H9 (cell line): ENCODE measurements around the gene ARHGEF10L. TPM values are rescaled to one million over a fixed set of nuclear protein-coding genes. Genes with fewer than 3 reads are reported as not detected.
A peak's percentile ranks its signal among the peaks of the same experiment; 100 is the strongest.

Experiments
- DNase-seq: peaks from one replicate; pipeline ENCODE4 v3.0.0-alpha.2; 2017
- H2AFZ ChIP-seq: one replicate; pipeline ENCODE4 v1.6.1; 2013; ENCODE audit warnings: mild to moderate bottlenecking, low read length, control low read depth, moderate library complexity
- H2AK5ac ChIP-seq: 2 replicates; pipeline ENCODE4 v1.6.1; 2013; ENCODE audit warnings: low read length, control low read depth, mixed read lengths; ENCODE audit not compliant: insufficient read length
- H2BK120ac ChIP-seq: one replicate; pipeline ENCODE4 v1.6.1; 2013; ENCODE audit warnings: low read depth, mild to moderate bottlenecking, low read length, control low read depth, inconsistent platforms; ENCODE audit not compliant: poor library complexity, severe bottlenecking
- H2BK12ac ChIP-seq: 2 replicates; pipeline ENCODE4 v1.6.1; 2013; ENCODE audit warnings: low read length, control low read depth, mixed read lengths, low read depth; ENCODE audit not compliant: insufficient read length
- H2BK15ac ChIP-seq: 2 replicates; pipeline ENCODE4 v1.6.1; 2013; ENCODE audit warnings: low read depth, low read length, control low read depth
- H2BK20ac ChIP-seq: one replicate; pipeline ENCODE4 v1.6.1; 2013; ENCODE audit warnings: low read depth, mild to moderate bottlenecking, low read length, control low read depth, inconsistent platforms; ENCODE audit not compliant: poor library complexity, severe bottlenecking
- H2BK5ac ChIP-seq: 2 replicates; pipeline ENCODE4 v1.6.1; 2013; ENCODE audit warnings: low read length, control low read depth, mixed read lengths; ENCODE audit not compliant: insufficient read length
- H3K14ac ChIP-seq: 2 replicates; pipeline ENCODE4 v1.6.1; 2013; ENCODE audit warnings: low read length, control low read depth; ENCODE audit not compliant: insufficient read depth
- H3K18ac ChIP-seq: 2 replicates; pipeline ENCODE4 v1.6.1; 2013; ENCODE audit warnings: low read depth, mild to moderate bottlenecking, mixed read lengths, low read length, control low read depth; ENCODE audit not compliant: insufficient read length
- H3K23ac ChIP-seq: 2 replicates; pipeline ENCODE4 v1.6.1; 2013; ENCODE audit warnings: low read length, control low read depth, mixed read lengths, low read depth; ENCODE audit not compliant: insufficient read length
- H3K23me2 ChIP-seq: 2 replicates; pipeline ENCODE4 v1.6.1; 2013; ENCODE audit warnings: low read depth, mild to moderate bottlenecking, mixed read lengths, low read length, control low read depth; ENCODE audit not compliant: insufficient read length, poor library complexity, severe bottlenecking
- H3K27ac ChIP-seq: 2 replicates; pipeline ENCODE4 v1.5.1; 2013; ENCODE audit warnings: low read length, control low read depth, mixed read lengths, low read depth; ENCODE audit not compliant: insufficient read length
- H3K27me3 ChIP-seq: 2 replicates; pipeline ENCODE4 v1.6.1; 2013; ENCODE audit warnings: low read length, control low read depth, inconsistent platforms; ENCODE audit not compliant: insufficient read depth
- H3K4ac ChIP-seq: 2 replicates; pipeline ENCODE4 v1.6.1; 2013; ENCODE audit warnings: low read depth, mild to moderate bottlenecking, control low read depth, inconsistent platforms, low read length, moderate library complexity
- H3K4me1 ChIP-seq: 2 replicates; pipeline ENCODE4 v1.6.1; 2013; ENCODE audit warnings: low read length, control low read depth, inconsistent platforms; ENCODE audit not compliant: insufficient read depth
- H3K4me2 ChIP-seq: 2 replicates; pipeline ENCODE4 v1.6.1; 2013; ENCODE audit warnings: low read length, control low read depth, mixed read lengths; ENCODE audit not compliant: insufficient read length, insufficient read depth
- H3K56ac ChIP-seq: 2 replicates; pipeline ENCODE4 v1.6.1; 2013; ENCODE audit warnings: low read depth, mild to moderate bottlenecking, mixed read lengths, low read length, control low read depth; ENCODE audit not compliant: insufficient read length
- H3K79me1 ChIP-seq: 2 replicates; pipeline ENCODE4 v1.6.1; 2013; ENCODE audit warnings: low read depth, mild to moderate bottlenecking, moderate library complexity, low read length, control low read depth, inconsistent platforms; ENCODE audit not compliant: insufficient read depth, poor library complexity, severe bottlenecking
- H3K79me2 ChIP-seq: 2 replicates; pipeline ENCODE4 v1.6.1; 2013; ENCODE audit warnings: low read length, control low read depth, inconsistent platforms; ENCODE audit not compliant: insufficient read depth
- H3K9ac ChIP-seq: 2 replicates; pipeline ENCODE4 v1.6.1; 2013; ENCODE audit warnings: low read length, control low read depth, mixed read lengths; ENCODE audit not compliant: insufficient read length; ENCODE audit errors: extremely low read depth
- H3K9me3 ChIP-seq: one replicate; pipeline ENCODE4 v1.6.1; 2013; ENCODE audit warnings: low read depth, low read length, inconsistent platforms; ENCODE audit not compliant: control insufficient read depth
- H3T11ph ChIP-seq: one replicate; pipeline ENCODE4 v1.6.1; 2013; ENCODE audit warnings: mild to moderate bottlenecking, low read length, control low read depth, inconsistent platforms
- H4K20me1 ChIP-seq: one replicate; pipeline ENCODE4 v1.6.1; 2013; ENCODE audit not compliant: control insufficient read depth, insufficient read length, insufficient read depth
- H4K5ac ChIP-seq: 2 replicates; pipeline ENCODE4 v1.6.1; 2013; ENCODE audit warnings: low read depth, mild to moderate bottlenecking, mixed read lengths, low read length, control low read depth; ENCODE audit not compliant: insufficient read length
- H4K8ac ChIP-seq: replicated peaks from 2 replicates; pipeline ENCODE4 v1.6.1; 2013; ENCODE audit warnings: low read length, control low read depth, mixed read lengths, low read depth; ENCODE audit not compliant: insufficient read length
- H4K91ac ChIP-seq: 2 replicates; pipeline ENCODE4 v1.6.1; 2013; ENCODE audit warnings: low read depth, mild to moderate bottlenecking, moderate library complexity, mixed read lengths, low read length, control low read depth; ENCODE audit not compliant: insufficient read length
- H3K27ac Mint-ChIP-seq, 3 experiments: 2 replicates in 2 of 3; 3 replicates in 1 of 3; pipeline ENCODE4 v1.8.0; 2020 to 2021; ENCODE audit warnings: mixed read lengths in 3 of 3, mild to moderate bottlenecking in 1 of 3, moderate library complexity in 1 of 3
- H3K27me3 Mint-ChIP-seq: 2 replicates; pipeline ENCODE4 v1.8.0; 2021; ENCODE audit warnings: low read depth, mild to moderate bottlenecking, moderate library complexity, mixed read lengths
- H3K36me3 Mint-ChIP-seq, 3 experiments: 2 replicates in 2 of 3; 3 replicates in 1 of 3; pipeline ENCODE4 v1.8.0; 2020 to 2021; ENCODE audit warnings: low read depth in 3 of 3, mixed read lengths in 3 of 3; ENCODE audit not compliant: insufficient read depth in 1 of 3
- H3K4me1 Mint-ChIP-seq, 2 experiments: 2 replicates each; pipeline ENCODE4 v1.8.0; 2020; ENCODE audit warnings: mixed read lengths in 2 of 2
- H3K4me3 Mint-ChIP-seq, 2 experiments: 2 replicates in 1 of 2; 3 replicates in 1 of 2; pipeline ENCODE4 v1.8.0; 2020 to 2021; ENCODE audit warnings: mild to moderate bottlenecking in 2 of 2, mixed read lengths in 2 of 2, moderate library complexity in 1 of 2
- H3K9me3 Mint-ChIP-seq, 2 experiments: 2 replicates in 1 of 2; 3 replicates in 1 of 2; pipeline ENCODE4 v1.8.0; 2020; ENCODE audit warnings: mild to moderate bottlenecking in 2 of 2, mixed read lengths in 2 of 2, moderate library complexity in 1 of 2
- WGBS: extraction: QIAGEN DNeasy Blood & Tissue Kit; methylation state at CpG from one replicate; pipeline ENCODE4 v1.1.7; 2013; ENCODE audit warnings: missing lambda C conversion rate, low lambda C conversion rate, mixed read lengths; ENCODE audit not compliant: insufficient read length; ENCODE audit errors: extremely low coverage; 5-methylcytosine and 5-hydroxymethylcytosine counted together
- total RNA-seq: library from RNA; stranded (reverse); gene quantifications from 2 replicates; pipeline ENCODE4 v1.2.1, GENCODE V29; 2021
- TF ChIP-seq, protein P1 (sequence below): fragments of 200-600 bp; sonication (generic); conservative IDR thresholded peaks from 3 replicates; pipeline ENCODE4 v1.8.0; 2021; ENCODE audit warnings: antibody characterized with exemption, mild to moderate bottlenecking

The ARHGEF10L gene
- total RNA-seq, 1 experiment from 2014 or later: 20.2 TPM

GRCh38 chr1:17579951-17580939 is 40.7 kb downstream of the ARHGEF10L start:
- H3K79me2 ChIP-seq: peaks cover 10% of the 10 kb centered on the region; the same call in 1 of the 2 replicates
- no peaks in the 10 kb centered on the region for H4K20me1 ChIP-seq
- no CpG with 5 or more reads among the region's 16 CpGs for WGBS
- H3T11ph ChIP-seq: no peak overlapping the region
- no peak overlapping the region for H3K27ac ChIP-seq
- no peak overlapping the region for H4K91ac ChIP-seq
- no peak overlapping the region for H2AFZ ChIP-seq
- H3K4me1 Mint-ChIP-seq: peaks cover 40 to 56% of the 10 kb centered on the region in 2 experiments
- H4K8ac ChIP-seq: no peak overlapping the region
- H3K27me3 ChIP-seq: no peaks in the 10 kb centered on the region
- H3K27me3 Mint-ChIP-seq: no peaks in the 10 kb centered on the region; the same call in 1 of the 2 replicates
- no peaks in the 10 kb centered on the region for H3K9me3 ChIP-seq
- H2AK5ac ChIP-seq: no peak overlapping the region
- no peak for DNase-seq
- TF ChIP-seq, protein P1, sequence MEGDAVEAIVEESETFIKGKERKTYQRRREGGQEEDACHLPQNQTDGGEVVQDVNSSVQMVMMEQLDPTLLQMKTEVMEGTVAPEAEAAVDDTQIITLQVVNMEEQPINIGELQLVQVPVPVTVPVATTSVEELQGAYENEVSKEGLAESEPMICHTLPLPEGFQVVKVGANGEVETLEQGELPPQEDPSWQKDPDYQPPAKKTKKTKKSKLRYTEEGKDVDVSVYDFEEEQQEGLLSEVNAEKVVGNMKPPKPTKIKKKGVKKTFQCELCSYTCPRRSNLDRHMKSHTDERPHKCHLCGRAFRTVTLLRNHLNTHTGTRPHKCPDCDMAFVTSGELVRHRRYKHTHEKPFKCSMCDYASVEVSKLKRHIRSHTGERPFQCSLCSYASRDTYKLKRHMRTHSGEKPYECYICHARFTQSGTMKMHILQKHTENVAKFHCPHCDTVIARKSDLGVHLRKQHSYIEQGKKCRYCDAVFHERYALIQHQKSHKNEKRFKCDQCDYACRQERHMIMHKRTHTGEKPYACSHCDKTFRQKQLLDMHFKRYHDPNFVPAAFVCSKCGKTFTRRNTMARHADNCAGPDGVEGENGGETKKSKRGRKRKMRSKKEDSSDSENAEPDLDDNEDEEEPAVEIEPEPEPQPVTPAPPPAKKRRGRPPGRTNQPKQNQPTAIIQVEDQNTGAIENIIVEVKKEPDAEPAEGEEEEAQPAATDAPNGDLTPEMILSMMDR: no peak
- no peak overlapping the region for H3K9ac ChIP-seq
- H2BK120ac ChIP-seq: no peak overlapping the region
- no peak overlapping the region for H2BK5ac ChIP-seq
- no peak overlapping the region for H4K5ac ChIP-seq
- no peak overlapping the region for H3K4me2 ChIP-seq
- no peaks in the 10 kb centered on the region for H3K79me1 ChIP-seq
- no peak overlapping the region for H3K56ac ChIP-seq
- H2BK15ac ChIP-seq: no peak overlapping the region
- no peak overlapping the region for H2BK12ac ChIP-seq
- no peak overlapping the region for H3K18ac ChIP-seq
- H3K23ac ChIP-seq: no peak overlapping the region
- peaks cover 0 to 15% (median 6%) of the 10 kb centered on the region in 3 experiments; a peak in 5 of 7 replicates for H3K36me3 Mint-ChIP-seq
- H3K4me3 Mint-ChIP-seq: no peak overlapping the region
- no peaks in the 10 kb centered on the region for H3K9me3 Mint-ChIP-seq
- peak overlapping the region; percentile 88 to 91 (median 89) for H3K27ac Mint-ChIP-seq
- H3K23me2 ChIP-seq: no peaks in the 10 kb centered on the region
- H2BK20ac ChIP-seq: no peak overlapping the region
- H3K4ac ChIP-seq: no peak overlapping the region
- H3K14ac ChIP-seq: peak overlapping the region; percentile 24; the same call in 1 of the 2 replicates
- peaks cover 4% of the 10 kb centered on the region; the same call in 1 of the 2 replicates for H3K4me1 ChIP-seq
